Vagina (tissue), 2 donors: ENCODE data around the gene UQCRH. TPM values are rescaled to one million over a fixed set of nuclear protein-coding genes. Genes with fewer than 3 reads are reported as not detected.

ENCODE experiments used
- DNase-seq, 2 donors: peaks; one replicate each; pipeline ENCODE4 v3.0.0-alpha.2; 2017; ENCODE audit errors: extremely low spot score in 2 of 2
- H3K27ac ChIP-seq: fragments of 200-600 bp; sonication (generic); one replicate; pipeline ENCODE4 v1.5.1; 2019
- H3K27me3 ChIP-seq: fragments of 200-600 bp; sonication (generic); one replicate; pipeline ENCODE4 v1.5.1; 2019
- H3K36me3 ChIP-seq, 2 donors: fragments of 200-600 bp; sonication (generic); one replicate each; pipeline ENCODE4 v1.5.1; 2017 to 2019
- H3K4me1 ChIP-seq: fragments of 200-600 bp; sonication (generic); one replicate; pipeline ENCODE4 v1.5.1; 2019
- H3K4me3 ChIP-seq, 2 donors: fragments of 200-600 bp; sonication (generic); 1 replicate in 1 of 2; 2 replicates in 1 of 2; pipeline ENCODE4 v1.5.1; 2016 to 2019
- H3K9me3 ChIP-seq: fragments of 200-600 bp; sonication (generic); one replicate; pipeline ENCODE4 v1.5.1; 2019
- CTCF ChIP-seq, 3 experiments: fragments of 450-650 bp in 2 of 3; fragments of 200-600 bp in 1 of 3; sonication (generic) in 1 of 3; IDR thresholded peaks; one replicate each; pipeline ENCODE4 v1.5.1; 2017 to 2019; ENCODE audit warnings: antibody characterized with exemption in 3 of 3, mild to moderate bottlenecking in 2 of 3, moderate library complexity in 2 of 3
- POLR2A ChIP-seq, 2 donors: fragments of 450-650 bp; IDR thresholded peaks; one replicate each; pipeline ENCODE4 v1.6.1; 2017; ENCODE audit warnings: antibody characterized with exemption in 2 of 2, mild to moderate bottlenecking in 2 of 2, moderate library complexity in 2 of 2
- POLR2AphosphoS5 ChIP-seq, 2 donors: sonication (generic); formaldehyde crosslinking; IDR thresholded peaks; one replicate each; pipeline ENCODE4 v1.9.0; 2017; ENCODE audit warnings: antibody characterized with exemption in 2 of 2, mild to moderate bottlenecking in 2 of 2, low read depth in 1 of 2; ENCODE audit not compliant: insufficient read depth in 1 of 2
- intact Hi-C: fragments of 100-400 bp; cut with DNase I; formaldehyde crosslinking; loops from one replicate; pipeline ENCODE4 v1.15.1; 2023
- total RNA-seq: library from RNA; depleted of rRNA; stranded (reverse); fragments of >200 nt; gene quantifications from one replicate; pipeline ENCODE4 v1.2.3, GENCODE V29; 2016

UQCRH gene
- total RNA-seq, 1 donor from 2014 or later, result 175 TPM

- H3K4me3 ChIP-seq, result peak overlapping the region; percentile 75 to 82
- H3K4me1 ChIP-seq, result peaks cover 73% of the 10 kb centered on the region
- H3K27me3 ChIP-seq, result no peaks in the 10 kb centered on the region
- peak overlapping the region; percentile 98 for H3K27ac ChIP-seq
- intact Hi-C loops, result loop anchor here (2.0 kb wide), 1 partner anchor 37 kb away; the partner anchor contains the start of gene NSUN4
- DNase-seq, result no peak
- H3K36me3 ChIP-seq, result no peaks in the 10 kb centered on the region
- TF ChIP-seq CTCF (IDR thresholded peaks at IDR 0.05) (no peak), POLR2AphosphoS5 (IDR thresholded peaks at IDR 0.05; ENCODE audit: insufficient read depth in 1 of 2, low read depth in 1 of 2) (no peak), POLR2A (IDR thresholded peaks at IDR 0.05) (no peak)
- H3K9me3 ChIP-seq, result no peaks in the 10 kb centered on the region
Observed at GRCh38 chr1:46303872-46304326, 401 bp downstream of the UQCRH start.

- H3K4me3 ChIP-seq, result no peak overlapping the region
- no peak for TF ChIP-seq POLR2AphosphoS5 (IDR thresholded peaks at IDR 0.05; ENCODE audit: insufficient read depth in 1 of 2, low read depth in 1 of 2)
- no peak for TF ChIP-seq CTCF (IDR thresholded peaks at IDR 0.05)
- H3K4me1 ChIP-seq, result peaks cover 52% of the 10 kb centered on the region
- peaks cover 0 to 16% of the 10 kb centered on the region in 2 donors for H3K36me3 ChIP-seq
- intact Hi-C loops, result no loop called here
- no peak overlapping the region for H3K27ac ChIP-seq
- no peaks in the 10 kb centered on the region for H3K27me3 ChIP-seq
- H3K9me3 ChIP-seq, result no peaks in the 10 kb centered on the region
- no peak for DNase-seq
Observed at GRCh38 chr1:46306159-46306530, 2.6 kb downstream of the UQCRH start.

- DNase-seq, result no peak
- Histone ChIP-seq H3K27me3 (no peaks in the 10 kb centered on the region), H3K36me3 (peaks cover 0 to 51% of the 10 kb centered on the region in 2 donors), H3K4me3 (no peak overlapping the region), H3K4me1 (peaks cover 39% of the 10 kb centered on the region), H3K27ac (no peak overlapping the region), H3K9me3 (no peaks in the 10 kb centered on the region)
- intact Hi-C loops, result no loop called here
- TF ChIP-seq CTCF (IDR thresholded peaks at IDR 0.05), result no peak
- TF ChIP-seq POLR2A (IDR thresholded peaks at IDR 0.05), result no peak
- no peak for TF ChIP-seq POLR2AphosphoS5 (IDR thresholded peaks at IDR 0.05; ENCODE audit: insufficient read depth in 1 of 2, low read depth in 1 of 2)
Observed at GRCh38 chr1:46309401-46310159, 6.1 kb downstream of the UQCRH start.

GRCh38 chr1:46310321-46310720 is 6.8 kb downstream of the UQCRH start:
- Histone ChIP-seq H3K27ac (no peak overlapping the region), H3K36me3 (peaks cover 0 to 52% of the 10 kb centered on the region in 2 donors), H3K9me3 (no peaks in the 10 kb centered on the region), H3K4me3 (no peak overlapping the region), H3K27me3 (no peaks in the 10 kb centered on the region), H3K4me1 (peaks cover 31% of the 10 kb centered on the region)
- DNase-seq, result no peak
- no peak for TF ChIP-seq POLR2A (IDR thresholded peaks at IDR 0.05)
- TF ChIP-seq POLR2AphosphoS5 (IDR thresholded peaks at IDR 0.05; ENCODE audit: insufficient read depth in 1 of 2, low read depth in 1 of 2), result no peak
- intact Hi-C loops, result no loop called here

GRCh38 chr1:46315669-46316403 is 12.3 kb downstream of the UQCRH start:
- intact Hi-C loops, result no loop called here
- H3K27ac ChIP-seq, result no peak overlapping the region
- H3K36me3 ChIP-seq, result peaks cover 0 to 60% of the 10 kb centered on the region in 2 donors
- no peaks in the 10 kb centered on the region for H3K4me1 ChIP-seq
- no peaks in the 10 kb centered on the region for H3K9me3 ChIP-seq
- no peak for TF ChIP-seq CTCF (IDR thresholded peaks at IDR 0.05)
- no peak for TF ChIP-seq POLR2A (IDR thresholded peaks at IDR 0.05)
- no peak for TF ChIP-seq POLR2AphosphoS5 (IDR thresholded peaks at IDR 0.05; ENCODE audit: insufficient read depth in 1 of 2, low read depth in 1 of 2)
- no peaks in the 10 kb centered on the region for H3K27me3 ChIP-seq
- no peak for DNase-seq
- H3K4me3 ChIP-seq, result no peak overlapping the region
